ENCODE data around the gene SPEN. TPM values are rescaled to one million over a fixed set of nuclear protein-coding genes. Genes with fewer than 3 reads are reported as not detected.

Gene SPEN
- total and polyA plus RNA-seq, 9 of the 15 experiments (the other 6 are each of a cell fraction or from before 2014, with no cell fraction given), result 5.7 to 87.5 (median 27.2) TPM

DNA sequence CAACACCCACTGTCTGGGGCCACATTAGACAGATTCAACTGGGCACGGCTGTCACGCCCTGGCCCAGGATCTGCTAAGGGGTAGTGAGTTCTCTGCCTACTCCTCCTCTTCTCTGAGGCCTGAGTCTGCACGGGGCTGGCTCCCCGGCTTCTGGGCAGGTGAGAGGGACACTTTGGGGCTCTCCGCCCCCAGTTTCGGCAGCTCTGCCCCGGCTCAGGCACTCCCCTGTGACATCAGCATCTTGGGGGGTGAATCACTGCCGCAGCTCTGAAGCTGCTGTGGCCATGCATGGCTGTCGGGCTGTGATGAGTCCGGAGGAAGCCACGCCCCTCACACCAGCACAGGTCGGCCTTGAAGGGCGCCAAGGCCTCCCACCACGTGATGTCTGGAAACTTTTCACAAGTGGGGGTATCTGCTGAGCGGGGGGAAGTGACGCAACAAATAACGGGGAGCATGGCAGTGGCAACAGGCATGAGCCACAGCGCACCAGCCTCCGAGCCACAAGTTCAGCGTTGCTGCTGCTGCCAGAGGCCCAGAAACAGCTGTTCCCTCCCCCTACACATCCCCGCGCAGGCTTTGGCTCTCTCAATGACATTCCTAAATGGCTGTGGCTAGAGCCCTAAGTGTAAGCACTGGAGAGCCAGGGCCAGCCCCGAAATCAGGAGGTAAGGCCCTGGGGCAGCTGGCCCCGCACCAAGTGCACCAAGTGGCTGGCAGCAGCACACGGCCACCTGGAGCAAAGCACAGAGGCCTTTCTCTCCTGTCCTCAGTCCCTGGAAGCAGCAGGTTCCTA, 102.1 kb downstream of the SPEN start (continued):
- TF ChIP-seq ZHX1 (conservative IDR thresholded peaks at IDR 0.05; ENCODE audit: low read length) (no peak), CAMTA2 (CRISPR knock-in tag; conservative IDR thresholded peaks at IDR 0.05) (no peak), ZFX (CRISPR knock-in tag; IDR thresholded peaks at IDR 0.05) (peak; percentile 47), RFX5 (IDR thresholded peaks at IDR 0.05; ENCODE audit: low read depth, low read length) (no peak), MITF (IDR thresholded peaks at IDR 0.05) (no peak), ZNF75A (CRISPR knock-in tag; IDR thresholded peaks at IDR 0.05) (no peak), CUX1 (CRISPR knock-in tag; IDR thresholded peaks at IDR 0.05) (no peak), FOXA3 (CRISPR knock-in tag; conservative IDR thresholded peaks at IDR 0.05 in 1 of 2, IDR thresholded peaks at IDR 0.05 in 1 of 2) (0 out of 4 replicates have a peak, but pooled peaks of 1 of the 2 experiments have one; percentile 55), ZNF766 (CRISPR knock-in tag; conservative IDR thresholded peaks at IDR 0.05) (0 out of 2 replicates have a peak, but pooled peaks have one; percentile 23)
- TF ChIP-seq, protein P1, sequence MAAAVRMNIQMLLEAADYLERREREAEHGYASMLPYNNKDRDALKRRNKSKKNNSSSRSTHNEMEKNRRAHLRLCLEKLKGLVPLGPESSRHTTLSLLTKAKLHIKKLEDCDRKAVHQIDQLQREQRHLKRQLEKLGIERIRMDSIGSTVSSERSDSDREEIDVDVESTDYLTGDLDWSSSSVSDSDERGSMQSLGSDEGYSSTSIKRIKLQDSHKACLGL (CRISPR knock-in tag; IDR thresholded peaks at IDR 0.05; ENCODE audit: borderline replicate concordance, poor library complexity, severe bottlenecking), result no peak
- TF ChIP-seq, protein P2, sequence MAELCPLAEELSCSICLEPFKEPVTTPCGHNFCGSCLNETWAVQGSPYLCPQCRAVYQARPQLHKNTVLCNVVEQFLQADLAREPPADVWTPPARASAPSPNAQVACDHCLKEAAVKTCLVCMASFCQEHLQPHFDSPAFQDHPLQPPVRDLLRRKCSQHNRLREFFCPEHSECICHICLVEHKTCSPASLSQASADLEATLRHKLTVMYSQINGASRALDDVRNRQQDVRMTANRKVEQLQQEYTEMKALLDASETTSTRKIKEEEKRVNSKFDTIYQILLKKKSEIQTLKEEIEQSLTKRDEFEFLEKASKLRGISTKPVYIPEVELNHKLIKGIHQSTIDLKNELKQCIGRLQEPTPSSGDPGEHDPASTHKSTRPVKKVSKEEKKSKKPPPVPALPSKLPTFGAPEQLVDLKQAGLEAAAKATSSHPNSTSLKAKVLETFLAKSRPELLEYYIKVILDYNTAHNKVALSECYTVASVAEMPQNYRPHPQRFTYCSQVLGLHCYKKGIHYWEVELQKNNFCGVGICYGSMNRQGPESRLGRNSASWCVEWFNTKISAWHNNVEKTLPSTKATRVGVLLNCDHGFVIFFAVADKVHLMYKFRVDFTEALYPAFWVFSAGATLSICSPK (IDR thresholded peaks at IDR 0.05; ENCODE audit: borderline replicate concordance), result no peak

Data from K562 (cell line).